NOMO-1 treated with DMSO at 0.1 percent for 48 hours (cell line): ENCODE data around the gene CEACAM16.

Experiments
- DNase-seq: peaks from one replicate; lab custom pipeline; 2025; ENCODE audit not compliant: unreplicated experiment; lab: John Stamatoyannopoulos, UW

The CEACAM16 gene

DNA sequence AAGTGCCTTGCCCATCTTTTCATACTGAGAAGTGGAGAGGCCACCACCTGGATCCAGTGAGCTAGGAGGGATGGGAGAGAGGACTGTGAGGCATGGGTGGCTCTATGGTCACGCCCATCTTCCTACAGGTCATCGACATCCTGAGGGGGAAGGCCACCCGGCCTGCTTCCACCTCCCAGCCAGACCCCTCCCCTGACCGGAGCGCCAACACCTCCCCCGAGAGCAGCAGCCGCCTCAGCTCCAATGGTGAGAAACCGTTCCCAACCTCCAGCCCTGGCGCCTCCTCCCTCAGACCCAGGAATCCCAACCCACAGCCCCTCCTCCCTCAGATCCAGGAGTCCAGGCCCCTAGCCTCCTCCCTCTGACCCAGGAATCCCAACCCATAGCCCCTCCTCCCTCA, 59.6 kb downstream of the CEACAM16 start:
- no peak for DNase-seq

DNA sequence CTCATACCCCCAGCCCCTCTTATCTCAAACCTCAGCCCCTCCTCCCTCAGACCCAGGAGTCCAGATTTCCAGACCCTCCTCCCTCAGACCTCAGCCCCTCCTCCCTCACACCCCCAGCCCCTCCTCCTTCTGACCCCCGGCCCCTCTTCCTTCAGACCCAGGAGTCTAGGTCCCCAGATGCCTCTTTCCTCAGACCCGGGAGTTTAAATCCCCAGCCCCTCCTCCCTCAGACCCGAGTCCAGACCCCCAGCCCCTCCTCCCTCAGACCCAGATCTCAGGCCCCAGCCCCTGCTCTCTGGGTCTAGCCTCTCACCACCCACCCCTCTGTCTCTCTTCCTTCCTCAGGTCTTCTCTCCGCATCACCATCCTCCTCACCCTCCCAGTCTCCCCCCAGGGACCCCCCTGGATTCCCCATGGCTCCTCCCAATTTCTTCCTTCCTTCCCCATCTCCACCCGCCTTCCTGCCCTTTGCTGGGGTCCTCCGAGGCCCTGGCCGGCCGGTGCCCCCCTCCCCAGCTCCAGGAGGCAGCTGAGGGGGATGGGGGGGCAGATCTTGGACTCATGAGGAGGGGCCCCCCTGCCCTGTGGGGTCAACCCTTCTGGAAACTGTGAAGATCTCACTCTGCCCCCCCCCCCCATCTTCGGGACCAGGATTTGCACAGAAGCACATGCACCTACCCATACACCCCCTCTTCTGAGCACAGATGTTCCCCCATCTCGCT, 60.3 kb downstream of the CEACAM16 start:
- no peak for DNase-seq
